RWPE2 (cell line): Measurements from ENCODE around the gene WDR36.

Source experiments
- ATAC-seq: fragments of 200-7000 bp; cut with Tn5 transposase; 3 replicates; pipeline ENCODE4 v1.9.1; 2021; ENCODE audit warnings: low read depth
- DNase-seq: peaks from one replicate; pipeline ENCODE4 v3.0.0-alpha.2; 2020; ENCODE audit warnings: low spot score
- H3K27ac ChIP-seq: fragments of 450-650 bp; 2 replicates; pipeline ENCODE4 v1.5.1; 2017; ENCODE audit warnings: mild to moderate bottlenecking; ENCODE audit not compliant: poor library complexity, severe bottlenecking
- H3K27me3 ChIP-seq: fragments of 250-450 bp; sonication (Bioruptor Pico); 2 replicates; pipeline ENCODE4 v1.5.1; 2021; ENCODE audit warnings: mild to moderate bottlenecking, moderate library complexity; ENCODE audit not compliant: insufficient read depth, poor library complexity, severe bottlenecking
- H3K36me3 ChIP-seq: fragments of 250-450 bp; sonication (Bioruptor Pico); 2 replicates; pipeline ENCODE4 v1.5.1; 2020; ENCODE audit warnings: low read depth, mild to moderate bottlenecking, moderate library complexity
- H3K4me1 ChIP-seq: fragments of 250-450 bp; sonication (Bioruptor Pico); 2 replicates; pipeline ENCODE4 v1.5.1; 2021; ENCODE audit warnings: mild to moderate bottlenecking, moderate library complexity; ENCODE audit not compliant: insufficient read depth, poor library complexity, severe bottlenecking
- H3K4me3 ChIP-seq: fragments of 250-450 bp; sonication (Bioruptor Pico); 2 replicates; pipeline ENCODE4 v1.5.1; 2021; ENCODE audit warnings: mild to moderate bottlenecking, moderate library complexity; ENCODE audit not compliant: severe bottlenecking
- H3K9me3 ChIP-seq: fragments of 250-450 bp; sonication (Bioruptor Pico); 2 replicates; pipeline ENCODE4 v1.5.1; 2021; ENCODE audit warnings: mild to moderate bottlenecking, moderate library complexity; ENCODE audit not compliant: severe bottlenecking
- TF ChIP-seq, protein P1 (sequence below): fragments of 450-650 bp; IDR thresholded peaks from one replicate; pipeline ENCODE4 v1.5.1; 2017; ENCODE audit warnings: mild to moderate bottlenecking, moderate library complexity; ENCODE audit not compliant: poor library complexity, severe bottlenecking

WDR36 gene

DNA sequence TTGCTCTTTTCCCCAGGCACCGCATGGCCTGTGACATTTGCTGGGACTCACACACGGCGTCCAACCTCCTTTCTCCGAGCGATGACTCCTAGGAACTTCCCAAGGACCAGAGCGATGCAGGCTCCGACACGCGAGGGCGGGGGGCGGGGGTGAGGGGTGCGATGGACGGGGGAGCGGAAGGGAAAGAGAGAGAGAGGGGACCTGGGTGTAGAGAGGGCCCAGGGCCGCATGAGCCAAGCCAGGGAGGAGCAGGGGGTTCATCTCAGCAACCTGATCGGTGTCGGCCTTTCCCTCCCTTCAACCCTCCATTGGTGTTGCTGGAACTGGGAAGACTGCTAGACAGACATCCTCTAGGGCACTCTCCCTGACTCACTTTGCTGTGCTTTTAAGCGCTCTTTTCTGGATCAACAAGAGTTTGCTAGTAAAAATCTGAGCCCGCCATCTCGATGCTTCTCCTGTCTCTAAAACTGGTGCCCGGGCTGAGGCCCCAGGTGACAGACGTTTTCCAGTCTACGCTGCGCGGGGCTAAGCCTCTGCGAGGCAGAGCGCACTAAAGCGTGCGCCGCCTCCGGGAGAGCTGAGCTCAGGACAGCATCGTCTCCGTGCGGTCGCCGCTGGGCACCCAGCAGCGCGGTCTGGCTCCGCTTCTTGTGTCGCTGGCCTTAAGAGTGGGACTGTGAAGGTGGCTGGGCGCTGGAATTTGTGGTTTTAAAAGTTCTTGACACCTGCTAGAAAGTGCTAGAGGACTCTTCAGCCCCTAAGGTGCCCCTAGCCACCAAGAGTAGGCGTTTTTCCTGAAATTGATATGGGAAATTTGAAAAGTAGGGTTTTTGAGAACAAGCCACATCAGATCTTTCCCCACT is 21.6 kb upstream of the WDR36 start:
- H3K27me3 ChIP-seq, result no peaks in the 10 kb centered on the region
- no peak for DNase-seq
- no peak for ATAC-seq
- H3K9me3 ChIP-seq, result no peaks in the 10 kb centered on the region
- H3K4me3 ChIP-seq, result no peak overlapping the region
- peaks cover 17% of the 10 kb centered on the region for H3K4me1 ChIP-seq
- no peaks in the 10 kb centered on the region for H3K36me3 ChIP-seq
- TF ChIP-seq, protein P1, sequence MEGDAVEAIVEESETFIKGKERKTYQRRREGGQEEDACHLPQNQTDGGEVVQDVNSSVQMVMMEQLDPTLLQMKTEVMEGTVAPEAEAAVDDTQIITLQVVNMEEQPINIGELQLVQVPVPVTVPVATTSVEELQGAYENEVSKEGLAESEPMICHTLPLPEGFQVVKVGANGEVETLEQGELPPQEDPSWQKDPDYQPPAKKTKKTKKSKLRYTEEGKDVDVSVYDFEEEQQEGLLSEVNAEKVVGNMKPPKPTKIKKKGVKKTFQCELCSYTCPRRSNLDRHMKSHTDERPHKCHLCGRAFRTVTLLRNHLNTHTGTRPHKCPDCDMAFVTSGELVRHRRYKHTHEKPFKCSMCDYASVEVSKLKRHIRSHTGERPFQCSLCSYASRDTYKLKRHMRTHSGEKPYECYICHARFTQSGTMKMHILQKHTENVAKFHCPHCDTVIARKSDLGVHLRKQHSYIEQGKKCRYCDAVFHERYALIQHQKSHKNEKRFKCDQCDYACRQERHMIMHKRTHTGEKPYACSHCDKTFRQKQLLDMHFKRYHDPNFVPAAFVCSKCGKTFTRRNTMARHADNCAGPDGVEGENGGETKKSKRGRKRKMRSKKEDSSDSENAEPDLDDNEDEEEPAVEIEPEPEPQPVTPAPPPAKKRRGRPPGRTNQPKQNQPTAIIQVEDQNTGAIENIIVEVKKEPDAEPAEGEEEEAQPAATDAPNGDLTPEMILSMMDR, result no peak
- no peak overlapping the region for H3K27ac ChIP-seq

DNA sequence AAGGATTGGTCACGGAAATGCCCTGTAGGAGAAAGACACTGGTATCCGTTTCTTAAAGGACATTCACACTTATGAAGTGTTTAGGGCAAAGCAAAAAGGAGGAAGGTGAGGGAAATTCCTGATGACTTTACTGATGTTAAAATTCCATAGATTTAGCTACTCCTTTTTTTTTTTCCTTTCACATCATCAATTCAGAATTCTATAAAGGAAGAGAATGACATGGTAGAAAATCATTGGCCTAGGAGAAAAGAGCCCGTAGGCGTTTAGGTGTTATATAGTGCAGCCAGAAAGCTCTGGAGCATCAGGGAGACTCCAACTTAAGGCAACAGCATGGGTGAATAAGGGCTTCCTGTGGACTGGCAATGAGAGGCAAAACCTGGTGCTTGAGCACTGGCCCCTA is 20.7 kb upstream of the WDR36 start, which contains the start of gene TSLP:
Gene TSLP (plus strand): TSS at position 301 of the 400 bp plus-strand sequence. CDS start 178 bp downstream, outside the sequence.
- no peak within 1 kb of the TSS for H3K4me3 ChIP-seq
- H3K36me3 ChIP-seq, result peaks cover 5% of the 10 kb centered on the region
- ATAC-seq (no peak), DNase-seq (no peak)
- no peaks in the 10 kb centered on the region for H3K9me3 ChIP-seq
- H3K27me3 ChIP-seq, result no peaks in the 10 kb centered on the region
- peaks cover 26% of the 10 kb centered on the region for H3K4me1 ChIP-seq
- no peak within 1 kb of the TSS for H3K27ac ChIP-seq
- TF ChIP-seq, protein P1, result no peak

DNA sequence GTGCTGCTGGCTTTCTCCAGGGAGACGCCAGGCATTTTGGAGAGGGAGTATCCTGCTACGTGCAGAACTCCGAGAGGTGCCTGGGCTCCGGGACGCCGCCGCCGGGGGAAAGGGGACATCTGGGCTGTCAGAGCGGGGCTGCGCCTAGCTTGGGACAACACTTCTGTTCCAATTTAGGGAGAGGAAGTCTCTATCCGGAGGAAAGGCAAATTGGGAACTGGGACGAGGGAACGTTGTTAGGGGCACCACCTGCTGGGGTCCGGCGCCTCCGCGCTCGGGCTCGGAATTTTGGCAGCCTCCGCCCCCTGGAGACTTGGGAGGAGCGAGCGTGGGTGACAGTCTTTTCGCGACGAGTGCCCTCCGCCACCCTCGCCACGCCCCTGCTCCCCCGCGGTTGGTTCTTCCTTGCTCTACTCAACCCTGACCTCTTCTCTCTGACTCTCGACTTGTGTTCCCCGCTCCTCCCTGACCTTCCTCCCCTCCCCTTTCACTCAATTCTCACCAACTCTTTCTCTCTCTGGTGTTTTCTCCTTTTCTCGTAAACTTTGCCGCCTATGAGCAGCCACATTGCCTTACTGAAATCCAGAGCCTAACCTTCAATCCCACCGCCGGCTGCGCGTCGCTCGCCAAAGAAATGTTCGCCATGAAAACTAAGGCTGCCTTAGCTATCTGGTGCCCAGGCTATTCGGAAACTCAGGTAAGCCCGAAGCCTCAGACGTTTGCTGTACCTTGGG is 19.0 kb upstream of the WDR36 start:
- Histone ChIP-seq H3K27ac (no peak overlapping the region), H3K4me3 (peak overlapping the region; percentile 37), H3K4me1 (peaks cover 26% of the 10 kb centered on the region), H3K36me3 (peaks cover 6% of the 10 kb centered on the region), H3K9me3 (no peaks in the 10 kb centered on the region), H3K27me3 (no peaks in the 10 kb centered on the region)
- DNase-seq (peak; percentile 65), ATAC-seq (peak; percentile 40)
- TF ChIP-seq, protein P1, result peak; percentile 13

DNA sequence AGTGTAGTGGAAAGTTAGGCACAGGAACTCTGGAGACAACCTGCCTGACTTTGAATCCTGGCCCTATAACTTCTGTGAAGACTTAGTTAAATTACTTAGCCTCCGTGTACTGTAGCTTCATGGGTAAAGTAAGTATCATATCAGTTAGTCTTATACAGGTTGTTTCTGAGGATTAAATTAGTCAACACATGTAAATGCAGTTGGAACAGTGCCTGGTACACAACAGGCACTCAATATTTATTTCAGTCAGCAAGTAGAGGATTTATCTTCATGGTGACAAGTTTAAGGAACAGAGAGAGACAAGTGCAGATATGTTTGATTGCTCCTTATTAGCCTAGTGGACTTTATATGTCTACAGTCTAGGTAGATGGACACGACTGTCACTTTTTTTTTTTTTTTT is 17.9 kb upstream of the WDR36 start:
- Histone ChIP-seq H3K4me3 (peak overlapping the region; percentile 37), H3K9me3 (no peaks in the 10 kb centered on the region), H3K4me1 (peaks cover 26% of the 10 kb centered on the region), H3K27me3 (no peaks in the 10 kb centered on the region), H3K27ac (no peak overlapping the region), H3K36me3 (peaks cover 6% of the 10 kb centered on the region)
- no peak for DNase-seq
- no peak for ATAC-seq
- TF ChIP-seq, protein P1, result no peak
